HG03469 (cell line): ENCODE results near the gene GPR153.

Source experiments
- ATAC-seq: cut with Tn5 transposase; IDR thresholded peaks from one replicate; pipeline ENCODE4 v1.9.1; 2021; ENCODE audit warnings: mild to moderate bottlenecking, moderate library complexity, moderate number of reproducible peaks; ENCODE audit not compliant: unreplicated experiment

The GPR153 gene

GRCh38 chr1:6249739-6250689, 10.9 kb downstream of the GPR153 start:
- no peak for ATAC-seq

GRCh38 chr1:6248932-6249738, 11.8 kb downstream of the GPR153 start:
- ATAC-seq = no peak

- ATAC-seq = no peak
Observed at GRCh38 chr1:6248161-6248776, 12.6 kb downstream of the GPR153 start.

- no peak for ATAC-seq
Observed at GRCh38 chr1:6247651-6248050, 13.2 kb downstream of the GPR153 start.

GRCh38 chr1:6246497-6247467, 14.1 kb downstream of the GPR153 start:
- ATAC-seq = no peak

GRCh38 chr1:6245869-6246496, 14.9 kb downstream of the GPR153 start:
- no peak for ATAC-seq

- no peak for ATAC-seq
Observed at GRCh38 chr1:6245086-6245868, 15.6 kb downstream of the GPR153 start.

GRCh38 chr1:6244401-6245049, 16.4 kb downstream of the GPR153 start:
- ATAC-seq = no peak

- ATAC-seq = no peak
Observed at GRCh38 chr1:6243993-6244392, 16.9 kb downstream of the GPR153 start, which contains the start of gene HES3. Gene HES3 (plus strand): TSS chr1:6244179. CDS start chr1:6244366, 187 bp downstream.

- no peak for ATAC-seq
Observed at GRCh38 chr1:6243053-6243834, 17.7 kb downstream of the GPR153 start.

- no peak for ATAC-seq
Observed at GRCh38 chr1:6241887-6242740, 18.8 kb downstream of the GPR153 start.

GRCh38 chr1:6241107-6241886, 19.6 kb downstream of the GPR153 start:
- ATAC-seq = no peak

- no peak for ATAC-seq
Observed at GRCh38 chr1:6239950-6240768, 20.7 kb downstream of the GPR153 start.

GRCh38 chr1:6239213-6239752, 21.6 kb downstream of the GPR153 start:
- no peak for ATAC-seq

- ATAC-seq = no peak
Observed at GRCh38 chr1:6237093-6237492, 23.8 kb downstream of the GPR153 start.
